ENCODE measurements around the gene KRTAP13-1.

- TF ChIP-seq REST (IDR thresholded peaks at IDR 0.05; ENCODE audit: low read depth) (no peak), TEAD4 (IDR thresholded peaks at IDR 0.05) (no peak), EGR1 (IDR thresholded peaks at IDR 0.05) (no peak), TAF1 (IDR thresholded peaks at IDR 0.05; ENCODE audit: low read depth) (no peak)
Measured at GRCh38 chr21:30391492-30392025, 4.3 kb upstream of the KRTAP13-1 start.

Measured in Ishikawa (cell line).